Astrocyte of the spinal cord (primary cell): ENCODE measurements around the gene CD300C.

Experiments
- DNase-seq: peaks from one replicate; pipeline ENCODE4 v3.0.0; 2011; ENCODE audit warnings: low read depth, low spot score
- H3K4me3 ChIP-seq: 2 replicates; pipeline ENCODE4 v1.5.1; 2011; ENCODE audit warnings: low read depth, mild to moderate bottlenecking, low read length, moderate library complexity
- CTCF ChIP-seq: IDR thresholded peaks from 2 replicates; pipeline ENCODE4 v1.5.1; 2012; ENCODE audit warnings: low read depth, mild to moderate bottlenecking, low read length, inconsistent platforms
- in situ Hi-C: cut with HindIII; loops from 2 replicates; pipeline ENCODE4 v1.10.0; 2017; ENCODE audit warnings: low sequenced_read_pairs

CD300C gene

GRCh38 chr17:74569020-74570003 lies 23.4 kb upstream of the CD300C start:
- in situ Hi-C loops, result no loop called here
- DNase-seq, result peak; percentile 93
- no peak overlapping the region for H3K4me3 ChIP-seq
- no peak for TF ChIP-seq CTCF

- in situ Hi-C loops, result no loop called here
- TF ChIP-seq CTCF, result no peak
- H3K4me3 ChIP-seq, result no peak overlapping the region
- DNase-seq, result no peak
Measured at GRCh38 chr17:74568106-74568873, 22.4 kb upstream of the CD300C start.

- H3K4me3 ChIP-seq, result no peak within 1 kb of the TSS
- in situ Hi-C loops, result no loop called here
- no peak for TF ChIP-seq CTCF
- DNase-seq, result no peak
Measured at GRCh38 chr17:74567397-74567796, 21.5 kb upstream of the CD300C start, which contains the start of gene CD300H. Gene CD300H (minus strand): TSS chr17:74567509.

- in situ Hi-C loops, result no loop called here
Measured at GRCh38 chr17:74566132-74566753, 20.3 kb upstream of the CD300C start.

GRCh38 chr17:74565126-74565525 lies 19.2 kb upstream of the CD300C start:
- in situ Hi-C loops, result no loop called here
- TF ChIP-seq CTCF, result no peak
- DNase-seq, result no peak
- no peak overlapping the region for H3K4me3 ChIP-seq

More at GRCh38 chr17:74566132-74566753, 20.3 kb upstream of the CD300C start:
- DNase-seq, result no peak
- peak; percentile 37 for TF ChIP-seq CTCF
- H3K4me3 ChIP-seq, result no peak overlapping the region

GRCh38 chr17:74563358-74563757 lies 17.4 kb upstream of the CD300C start:
- in situ Hi-C loops, result no loop called here

More at GRCh38 chr17:74563358-74563757, 17.4 kb upstream of the CD300C start:
- no peak overlapping the region for H3K4me3 ChIP-seq
- DNase-seq, result no peak
- no peak for TF ChIP-seq CTCF
